Lower leg skin (tissue), 3 donors: ENCODE results near the gene EIF3M.

ENCODE experiments used
- POLR2A ChIP-seq, 2 donors: fragments of 450-650 bp; IDR thresholded peaks; one replicate each; pipeline ENCODE4 v1.6.1; 2016 to 2017; ENCODE audit warnings: antibody characterized with exemption in 2 of 2, mild to moderate bottlenecking in 1 of 2, moderate library complexity in 1 of 2
- TF ChIP-seq, protein P1 (sequence below), 3 donors: fragments of 450-650 bp; IDR thresholded peaks; one replicate each; pipeline ENCODE4 v1.5.1; 2016; ENCODE audit warnings: antibody characterized with exemption in 3 of 3, mild to moderate bottlenecking in 3 of 3, moderate library complexity in 2 of 3

DNA sequence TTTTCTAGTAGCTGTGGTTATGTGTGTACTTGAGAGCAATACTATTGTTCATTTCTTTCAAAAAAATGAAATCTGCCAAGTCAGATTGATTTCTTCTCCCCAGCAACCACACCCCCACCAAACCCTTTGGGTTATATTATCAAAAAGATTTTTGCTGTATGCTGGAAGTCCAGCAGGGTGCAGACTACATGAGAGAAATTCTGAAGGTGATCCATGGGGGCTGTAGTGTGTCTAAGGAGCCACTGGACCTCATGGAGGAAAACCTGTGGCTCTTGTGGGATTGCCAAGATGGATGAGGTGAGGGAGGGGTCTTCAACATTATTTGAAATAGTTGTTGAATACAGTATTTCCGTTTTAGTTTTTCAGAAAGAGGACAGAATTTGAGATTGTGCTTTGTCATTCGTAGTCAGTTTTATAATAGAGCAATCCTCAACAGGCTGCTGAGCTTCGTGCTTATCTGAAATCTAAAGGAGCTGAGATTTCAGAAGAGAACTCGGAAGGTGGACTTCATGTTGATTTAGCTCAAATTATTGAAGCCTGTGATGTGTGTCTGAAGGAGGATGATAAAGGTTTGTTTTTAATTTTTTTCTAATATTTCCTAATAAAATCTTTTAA is 3.1 kb downstream of the EIF3M start:
- TF ChIP-seq, protein P1, sequence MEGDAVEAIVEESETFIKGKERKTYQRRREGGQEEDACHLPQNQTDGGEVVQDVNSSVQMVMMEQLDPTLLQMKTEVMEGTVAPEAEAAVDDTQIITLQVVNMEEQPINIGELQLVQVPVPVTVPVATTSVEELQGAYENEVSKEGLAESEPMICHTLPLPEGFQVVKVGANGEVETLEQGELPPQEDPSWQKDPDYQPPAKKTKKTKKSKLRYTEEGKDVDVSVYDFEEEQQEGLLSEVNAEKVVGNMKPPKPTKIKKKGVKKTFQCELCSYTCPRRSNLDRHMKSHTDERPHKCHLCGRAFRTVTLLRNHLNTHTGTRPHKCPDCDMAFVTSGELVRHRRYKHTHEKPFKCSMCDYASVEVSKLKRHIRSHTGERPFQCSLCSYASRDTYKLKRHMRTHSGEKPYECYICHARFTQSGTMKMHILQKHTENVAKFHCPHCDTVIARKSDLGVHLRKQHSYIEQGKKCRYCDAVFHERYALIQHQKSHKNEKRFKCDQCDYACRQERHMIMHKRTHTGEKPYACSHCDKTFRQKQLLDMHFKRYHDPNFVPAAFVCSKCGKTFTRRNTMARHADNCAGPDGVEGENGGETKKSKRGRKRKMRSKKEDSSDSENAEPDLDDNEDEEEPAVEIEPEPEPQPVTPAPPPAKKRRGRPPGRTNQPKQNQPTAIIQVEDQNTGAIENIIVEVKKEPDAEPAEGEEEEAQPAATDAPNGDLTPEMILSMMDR (IDR thresholded peaks at IDR 0.05) = no peak
- TF ChIP-seq POLR2A (IDR thresholded peaks at IDR 0.05) = no peak
